ENCODE results near the gene ANKS1B.

Gene ANKS1B

DNA sequence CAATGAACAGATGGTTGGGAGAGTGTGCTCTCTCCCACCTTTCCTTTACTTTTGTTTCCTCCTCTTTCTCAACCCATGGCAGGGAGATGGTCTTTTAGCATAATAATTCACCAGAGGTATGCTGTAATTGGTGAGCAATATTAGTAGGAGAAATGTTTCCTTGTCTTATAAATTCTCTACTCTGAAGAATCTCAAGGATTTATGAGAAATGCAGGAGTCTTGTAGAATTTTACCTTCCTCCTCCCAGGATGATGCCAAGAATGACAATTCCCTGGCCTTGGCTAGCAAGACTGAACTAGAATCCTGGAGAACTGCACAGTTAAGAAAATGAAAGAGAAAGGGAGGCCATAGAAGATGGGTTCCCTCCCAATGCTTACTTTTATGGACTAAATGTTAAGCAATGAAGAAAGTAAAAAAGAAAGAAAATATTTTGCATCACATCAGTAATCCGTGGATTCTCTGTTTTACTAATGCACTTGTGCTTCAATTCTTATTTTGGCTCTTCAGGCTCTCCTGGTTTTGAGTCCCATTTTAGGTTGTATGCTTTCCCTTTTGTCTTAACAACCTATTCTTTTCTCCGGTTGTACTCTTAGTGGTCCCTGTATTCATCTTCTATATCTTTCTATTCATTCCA is 530.1 kb downstream of the ANKS1B start (continued):
- TF ChIP-seq, protein P1, sequence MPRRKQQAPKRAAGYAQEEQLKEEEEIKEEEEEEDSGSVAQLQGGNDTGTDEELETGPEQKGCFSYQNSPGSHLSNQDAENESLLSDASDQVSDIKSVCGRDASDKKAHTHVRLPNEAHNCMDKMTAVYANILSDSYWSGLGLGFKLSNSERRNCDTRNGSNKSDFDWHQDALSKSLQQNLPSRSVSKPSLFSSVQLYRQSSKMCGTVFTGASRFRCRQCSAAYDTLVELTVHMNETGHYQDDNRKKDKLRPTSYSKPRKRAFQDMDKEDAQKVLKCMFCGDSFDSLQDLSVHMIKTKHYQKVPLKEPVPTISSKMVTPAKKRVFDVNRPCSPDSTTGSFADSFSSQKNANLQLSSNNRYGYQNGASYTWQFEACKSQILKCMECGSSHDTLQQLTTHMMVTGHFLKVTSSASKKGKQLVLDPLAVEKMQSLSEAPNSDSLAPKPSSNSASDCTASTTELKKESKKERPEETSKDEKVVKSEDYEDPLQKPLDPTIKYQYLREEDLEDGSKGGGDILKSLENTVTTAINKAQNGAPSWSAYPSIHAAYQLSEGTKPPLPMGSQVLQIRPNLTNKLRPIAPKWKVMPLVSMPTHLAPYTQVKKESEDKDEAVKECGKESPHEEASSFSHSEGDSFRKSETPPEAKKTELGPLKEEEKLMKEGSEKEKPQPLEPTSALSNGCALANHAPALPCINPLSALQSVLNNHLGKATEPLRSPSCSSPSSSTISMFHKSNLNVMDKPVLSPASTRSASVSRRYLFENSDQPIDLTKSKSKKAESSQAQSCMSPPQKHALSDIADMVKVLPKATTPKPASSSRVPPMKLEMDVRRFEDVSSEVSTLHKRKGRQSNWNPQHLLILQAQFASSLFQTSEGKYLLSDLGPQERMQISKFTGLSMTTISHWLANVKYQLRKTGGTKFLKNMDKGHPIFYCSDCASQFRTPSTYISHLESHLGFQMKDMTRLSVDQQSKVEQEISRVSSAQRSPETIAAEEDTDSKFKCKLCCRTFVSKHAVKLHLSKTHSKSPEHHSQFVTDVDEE (CRISPR knock-in tag; IDR thresholded peaks at IDR 0.05), result no peak

DNA sequence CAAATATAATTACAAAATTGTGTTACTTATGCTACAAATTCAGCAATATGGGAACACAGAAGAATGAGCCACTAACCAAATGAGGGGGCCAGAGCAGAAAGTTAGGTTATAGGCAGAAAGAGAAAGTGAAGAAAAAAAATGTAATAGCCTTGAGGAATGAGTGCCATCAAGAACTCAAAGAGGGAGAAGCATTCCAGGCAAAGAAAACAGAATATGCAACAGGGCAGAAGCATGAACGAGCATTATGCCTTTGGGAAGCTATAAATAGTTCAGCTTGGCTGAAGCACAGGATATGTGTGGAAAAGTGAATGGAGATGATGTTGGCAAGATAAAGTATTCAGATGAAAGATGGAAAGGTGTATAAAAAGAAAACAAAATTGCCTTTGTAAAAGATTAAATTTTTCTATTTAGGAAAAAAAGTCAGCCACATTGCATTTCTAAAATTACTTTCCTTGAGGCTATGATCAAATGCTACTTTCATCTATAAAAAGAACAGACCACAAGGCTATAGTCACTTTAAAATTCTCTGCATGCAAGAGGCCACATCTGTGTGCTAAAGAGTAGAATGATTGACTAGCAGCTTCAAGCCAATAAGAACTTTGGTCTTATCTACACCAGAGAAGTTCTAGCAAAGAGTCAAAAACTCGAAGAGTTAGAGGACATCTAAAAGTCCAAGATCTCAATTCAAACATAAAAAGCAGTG is 530.7 kb downstream of the ANKS1B start:
- TF ChIP-seq GLIS3 (CRISPR knock-in tag; IDR thresholded peaks at IDR 0.05), result no peak
- TF ChIP-seq TOX (CRISPR knock-in tag; IDR thresholded peaks at IDR 0.05; ENCODE audit: borderline replicate concordance), result no peak
- 0 out of 3 replicates have a peak, but pooled peaks have one; percentile 39 for ATAC-seq

DNA sequence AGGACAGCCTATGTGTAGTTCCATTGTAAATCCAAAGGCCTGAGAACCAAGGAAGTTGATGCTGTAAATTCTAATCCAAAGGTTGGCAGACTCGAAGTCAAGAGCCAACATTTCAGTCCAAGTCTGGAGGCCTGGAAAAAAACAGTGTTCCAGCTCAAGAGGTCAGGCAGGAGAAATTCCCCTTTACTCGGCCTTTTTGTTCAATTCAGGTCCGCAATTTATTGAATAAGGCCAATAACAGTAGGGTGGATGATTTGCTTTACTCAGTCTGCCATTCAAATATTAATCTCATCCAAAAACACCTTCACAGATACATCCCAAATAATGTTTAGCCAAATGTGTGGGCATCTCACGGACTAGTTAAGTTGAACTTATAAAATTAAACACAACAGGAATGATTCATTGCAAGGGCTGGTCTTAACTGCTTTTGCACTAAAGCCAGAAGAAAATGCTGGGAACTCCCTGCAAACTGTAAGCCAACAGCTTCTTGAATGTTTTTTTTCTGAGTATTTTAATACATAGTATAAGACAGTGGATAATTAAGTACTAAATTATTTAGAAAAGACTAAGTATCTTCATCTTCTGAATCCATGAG is 534.6 kb downstream of the ANKS1B start:
- no peak for ATAC-seq
- TF ChIP-seq, protein P2, sequence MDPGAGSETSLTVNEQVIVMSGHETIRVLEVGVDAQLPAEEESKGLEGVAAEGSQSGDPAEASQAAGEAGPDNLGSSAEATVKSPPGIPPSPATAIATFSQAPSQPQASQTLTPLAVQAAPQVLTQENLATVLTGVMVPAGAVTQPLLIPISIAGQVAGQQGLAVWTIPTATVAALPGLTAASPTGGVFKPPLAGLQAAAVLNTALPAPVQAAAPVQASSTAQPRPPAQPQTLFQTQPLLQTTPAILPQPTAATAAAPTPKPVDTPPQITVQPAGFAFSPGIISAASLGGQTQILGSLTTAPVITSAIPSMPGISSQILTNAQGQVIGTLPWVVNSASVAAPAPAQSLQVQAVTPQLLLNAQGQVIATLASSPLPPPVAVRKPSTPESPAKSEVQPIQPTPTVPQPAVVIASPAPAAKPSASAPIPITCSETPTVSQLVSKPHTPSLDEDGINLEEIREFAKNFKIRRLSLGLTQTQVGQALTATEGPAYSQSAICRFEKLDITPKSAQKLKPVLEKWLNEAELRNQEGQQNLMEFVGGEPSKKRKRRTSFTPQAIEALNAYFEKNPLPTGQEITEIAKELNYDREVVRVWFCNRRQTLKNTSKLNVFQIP (CRISPR knock-in tag; IDR thresholded peaks at IDR 0.05; ENCODE audit: borderline replicate concordance, low read depth), result no peak
- TF ChIP-seq RARB (CRISPR knock-in tag; IDR thresholded peaks at IDR 0.05) (no peak), SNAI2 (CRISPR knock-in tag; IDR thresholded peaks at IDR 0.05) (no peak), GLIS3 (CRISPR knock-in tag; IDR thresholded peaks at IDR 0.05) (no peak), BACH2 (CRISPR knock-in tag; IDR thresholded peaks at IDR 0.05; ENCODE audit: borderline replicate concordance) (no peak), ESRRG (CRISPR knock-in tag; IDR thresholded peaks at IDR 0.05) (no peak), OSR1 (CRISPR knock-in tag; IDR thresholded peaks at IDR 0.05) (no peak), ZFP30 (CRISPR knock-in tag; IDR thresholded peaks at IDR 0.05) (no peak), ARNTL (CRISPR knock-in tag; IDR thresholded peaks at IDR 0.05; ENCODE audit: borderline replicate concordance, low read depth) (no peak), PPARA (CRISPR knock-in tag; IDR thresholded peaks at IDR 0.05; ENCODE audit: borderline replicate concordance) (no peak)

DNA sequence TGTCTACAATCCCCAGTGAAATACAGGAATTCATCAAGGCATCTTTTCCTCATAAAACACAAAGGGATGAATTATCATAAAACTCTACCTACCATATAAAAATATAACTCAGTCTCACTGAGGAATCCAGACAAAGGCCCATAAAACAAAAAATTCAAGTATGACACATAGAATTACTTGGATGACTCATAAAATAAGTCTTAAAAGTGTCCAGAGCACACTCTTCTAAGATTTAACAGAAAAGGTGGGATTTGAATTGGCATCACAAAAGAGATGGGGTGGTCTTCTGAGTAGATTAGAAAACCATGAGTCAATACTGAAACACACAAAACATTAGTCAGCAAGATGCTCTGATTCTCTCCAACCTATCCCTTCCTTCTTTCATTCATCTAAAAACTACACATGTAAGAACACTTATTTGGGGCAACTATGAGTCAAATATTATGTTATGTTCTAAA is 539.8 kb downstream of the ANKS1B start:
- TF ChIP-seq, protein P1 (CRISPR knock-in tag; IDR thresholded peaks at IDR 0.05), result no peak
- no peak for TF ChIP-seq TCF4 (CRISPR knock-in tag; IDR thresholded peaks at IDR 0.05; ENCODE audit: borderline replicate concordance)
- TF ChIP-seq BACH2 (CRISPR knock-in tag; IDR thresholded peaks at IDR 0.05; ENCODE audit: borderline replicate concordance), result no peak
- TF ChIP-seq SNAI2 (CRISPR knock-in tag; IDR thresholded peaks at IDR 0.05), result no peak
- TF ChIP-seq ZC3H10 (CRISPR knock-in tag; IDR thresholded peaks at IDR 0.05), result no peak
- TF ChIP-seq ZNF8 (CRISPR knock-in tag; IDR thresholded peaks at IDR 0.05), result no peak
- ATAC-seq, result peak; percentile 53; the same call in 2 of the 3 replicates

DNA sequence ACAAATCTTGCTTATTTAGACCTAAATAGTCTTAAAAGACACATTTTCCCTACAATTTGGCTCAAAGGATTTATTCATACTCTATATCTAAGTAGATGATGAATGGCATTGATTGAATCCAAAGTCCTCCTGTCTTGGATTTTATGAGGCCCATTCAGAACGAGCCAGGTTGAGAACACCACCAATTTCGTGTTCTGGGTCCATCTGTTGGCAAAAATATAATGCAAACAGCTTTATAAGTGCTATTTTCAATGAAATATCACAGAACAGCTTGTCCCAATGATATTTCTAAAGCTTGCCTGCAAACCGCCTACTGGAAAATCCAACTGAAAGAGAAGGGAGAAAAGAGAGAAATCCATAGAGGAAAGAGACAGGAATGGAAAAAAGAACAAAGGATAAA is 542.0 kb downstream of the ANKS1B start:
- ATAC-seq, result no peak
- TF ChIP-seq ZNF8 (CRISPR knock-in tag; IDR thresholded peaks at IDR 0.05) (no peak), ZNF70 (CRISPR knock-in tag; IDR thresholded peaks at IDR 0.05) (no peak), ESRRG (CRISPR knock-in tag; IDR thresholded peaks at IDR 0.05) (no peak), SNAI2 (CRISPR knock-in tag; IDR thresholded peaks at IDR 0.05) (no peak)
